COR-L47 (cell line): ENCODE results near the gene GRM6.

Source experiments
- DNase-seq: peaks from one replicate; lab custom pipeline; 2025; lab: John Stamatoyannopoulos, UW

The GRM6 gene

DNA sequence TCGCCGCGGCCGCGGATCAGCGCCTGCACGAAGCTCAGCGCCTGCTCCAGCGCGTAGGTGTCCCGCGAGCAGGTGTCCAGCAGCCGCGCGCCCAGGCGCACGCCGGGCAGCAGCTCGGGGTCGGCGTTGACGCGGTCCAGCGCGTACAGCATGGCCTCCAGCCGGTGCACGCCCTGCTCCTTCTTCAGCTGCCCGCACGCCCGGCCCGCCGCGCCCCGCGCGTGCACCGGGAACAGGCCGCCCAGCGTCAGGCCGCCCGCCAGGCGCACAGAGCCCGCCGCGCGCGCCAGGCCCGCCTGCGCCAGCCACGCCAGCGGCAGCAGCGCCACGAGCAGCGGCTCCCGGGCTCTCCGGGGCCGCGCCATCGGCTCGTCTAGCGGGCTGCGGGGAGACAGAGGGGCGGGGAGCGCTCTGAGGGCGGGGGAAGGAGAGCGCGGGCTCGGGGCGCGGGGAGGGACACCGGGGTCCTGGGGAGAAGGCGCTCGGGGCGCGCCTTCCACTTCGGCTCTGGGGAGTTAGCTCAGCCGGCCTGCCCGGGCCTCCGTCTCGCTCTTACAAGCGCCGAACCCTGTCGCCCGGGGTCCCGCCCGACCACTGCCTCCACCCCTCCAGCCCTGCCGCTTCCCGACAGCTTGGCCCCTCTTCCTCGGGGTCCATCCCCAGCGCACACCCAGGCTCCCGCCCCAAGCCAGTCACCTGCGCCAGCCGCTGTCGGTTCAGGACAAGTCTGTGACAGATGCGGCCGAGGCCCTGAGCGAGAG, at the start of gene GRM6:
TSS of gene GRM6 (minus strand) at position 741 of the 761 bp plus-strand sequence. CDS start at position 365, 376 bp downstream.
- DNase-seq: no peak

DNA sequence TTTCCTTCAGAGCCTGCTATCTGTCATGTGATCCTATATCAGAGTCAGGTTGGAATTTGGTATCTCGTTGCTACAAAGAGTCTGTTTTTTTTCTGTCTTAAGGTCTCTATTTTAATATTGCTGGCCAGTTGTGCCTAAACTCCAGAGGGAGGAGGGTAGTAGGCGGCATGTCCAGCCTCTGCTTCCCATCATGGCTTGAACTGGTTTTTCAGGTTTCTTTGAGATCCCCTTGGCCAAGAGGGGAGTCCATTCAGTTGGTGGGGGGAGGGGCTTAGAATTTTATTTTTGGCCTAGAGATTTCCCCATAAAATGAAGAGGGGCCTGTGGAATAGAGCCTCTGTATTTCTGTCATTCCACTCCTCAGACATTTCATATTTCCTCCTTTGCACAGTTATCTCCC, 49.6 kb upstream of the GRM6 start:
- DNase-seq: no peak

DNA sequence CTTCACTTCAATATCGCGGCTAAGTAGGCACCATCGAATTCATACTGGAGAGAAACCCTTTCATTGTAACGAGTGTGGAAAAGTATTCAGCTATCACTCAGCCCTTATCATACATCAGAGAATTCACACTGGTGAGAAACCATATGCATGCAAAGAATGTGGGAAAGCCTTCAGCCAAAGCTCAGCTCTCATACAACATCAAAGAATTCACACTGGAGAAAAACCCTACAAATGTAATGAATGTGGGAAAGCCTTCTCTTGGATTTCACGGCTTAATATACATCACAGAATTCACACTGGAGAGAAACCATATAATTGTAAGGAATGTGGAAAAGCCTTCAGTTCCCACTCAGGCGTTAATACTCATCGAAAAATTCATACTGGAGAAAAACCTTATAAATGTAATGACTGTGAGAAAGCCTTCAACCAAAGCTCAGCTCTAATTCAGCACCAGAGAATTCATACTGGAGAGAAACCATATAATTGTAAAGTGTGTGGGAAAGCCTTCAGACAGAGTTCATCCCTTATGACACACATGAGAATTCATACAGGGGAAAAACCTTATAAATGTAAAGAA, 38.0 kb upstream of the GRM6 start:
- no peak for DNase-seq

DNA sequence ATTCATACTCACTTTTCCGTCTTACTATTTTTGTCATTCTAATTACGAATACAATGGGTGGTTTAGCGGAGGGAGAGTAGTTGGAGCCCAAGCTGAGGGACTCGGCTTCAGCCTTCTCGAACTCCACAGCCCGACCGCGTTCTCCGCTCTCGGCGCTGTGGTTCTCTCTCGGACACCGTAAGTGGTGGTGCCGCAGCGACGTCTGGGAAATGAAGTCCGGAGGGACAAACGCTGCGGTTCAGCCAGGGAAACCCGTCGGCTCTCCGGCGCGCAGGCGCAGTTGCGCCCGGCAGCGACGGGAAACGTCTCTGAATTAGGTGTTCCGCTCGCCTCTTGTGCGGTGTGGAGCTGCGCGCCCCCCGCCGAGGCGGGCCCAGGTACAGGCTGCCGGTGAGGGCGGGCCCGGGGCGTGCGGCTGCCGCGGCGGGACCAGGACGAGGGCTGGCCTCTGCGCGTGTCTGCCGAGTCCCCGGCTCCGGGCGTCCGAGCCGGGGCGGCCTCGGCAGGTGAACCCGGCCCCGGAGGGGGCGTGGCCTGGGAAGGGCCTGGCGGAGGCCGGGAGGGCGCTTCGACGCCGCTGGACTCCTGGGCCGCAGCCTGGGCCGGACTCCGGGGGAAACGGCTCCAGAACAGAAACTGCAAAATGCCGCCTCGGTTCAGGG, 28.5 kb upstream of the GRM6 start, which contains the start of gene ZNF879:
TSS of gene ZNF879 (plus strand) at position 277 of the 662 bp plus-strand sequence. CDS start 1,201 bp downstream, outside the sequence.
- peak; percentile 16 for DNase-seq

DNA sequence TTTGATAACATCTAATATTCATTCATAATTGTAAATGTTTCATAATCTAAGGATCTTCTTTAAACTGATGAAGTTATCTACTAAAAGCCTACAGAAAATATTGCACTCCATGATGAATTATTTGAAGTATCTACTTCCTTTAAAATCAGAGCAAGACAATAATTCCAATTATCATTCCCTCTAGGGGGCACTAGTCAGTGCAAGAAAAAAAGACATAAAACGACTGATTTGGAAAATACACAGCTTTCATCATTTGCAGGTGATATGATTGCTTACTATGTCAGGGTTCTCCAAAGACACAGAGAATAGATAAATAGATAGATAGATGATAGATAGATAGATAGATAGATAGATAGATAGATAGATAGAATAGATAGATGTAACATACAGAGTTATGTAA, 13.5 kb upstream of the GRM6 start:
- DNase-seq: no peak

DNA sequence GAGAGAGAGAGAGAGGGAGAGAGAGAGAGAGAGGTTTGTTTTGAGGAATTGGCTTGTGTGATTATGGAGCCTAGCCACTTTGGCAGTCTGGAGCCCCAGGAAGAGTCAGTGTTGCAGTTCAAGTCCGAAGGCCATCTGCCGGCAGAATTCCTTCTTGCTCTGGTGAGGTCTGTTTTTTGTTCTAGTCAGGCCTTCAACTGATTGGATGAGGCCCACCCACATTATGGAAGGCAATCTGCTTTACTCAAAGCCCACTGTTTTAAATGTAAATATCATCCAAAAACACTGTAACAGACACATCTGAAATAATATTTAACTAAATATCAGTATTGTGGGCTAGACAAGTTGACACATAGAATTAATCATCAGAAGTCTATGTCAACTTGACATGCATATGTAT, 11.4 kb upstream of the GRM6 start:
- DNase-seq: no peak

DNA sequence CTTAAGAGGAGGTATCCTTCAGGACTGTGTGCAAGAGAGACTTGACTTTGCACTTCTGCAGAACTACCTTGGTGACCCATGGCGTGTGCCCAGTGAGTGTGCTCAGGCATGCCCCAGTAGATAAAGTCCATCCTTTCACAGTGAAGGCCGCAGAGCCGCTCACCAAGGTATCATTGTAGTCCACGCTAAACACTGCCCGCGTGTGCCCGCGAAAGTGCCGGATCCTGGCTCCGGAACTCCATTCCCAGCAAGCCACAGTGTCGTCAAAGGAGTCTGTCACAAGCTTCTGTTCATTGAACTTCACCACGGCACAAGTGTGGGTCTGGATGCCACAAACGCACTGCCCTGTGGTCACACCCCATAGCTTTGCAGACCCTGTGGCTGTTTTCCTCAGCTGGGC, 3.3 kb upstream of the GRM6 start:
- no peak for DNase-seq

DNA sequence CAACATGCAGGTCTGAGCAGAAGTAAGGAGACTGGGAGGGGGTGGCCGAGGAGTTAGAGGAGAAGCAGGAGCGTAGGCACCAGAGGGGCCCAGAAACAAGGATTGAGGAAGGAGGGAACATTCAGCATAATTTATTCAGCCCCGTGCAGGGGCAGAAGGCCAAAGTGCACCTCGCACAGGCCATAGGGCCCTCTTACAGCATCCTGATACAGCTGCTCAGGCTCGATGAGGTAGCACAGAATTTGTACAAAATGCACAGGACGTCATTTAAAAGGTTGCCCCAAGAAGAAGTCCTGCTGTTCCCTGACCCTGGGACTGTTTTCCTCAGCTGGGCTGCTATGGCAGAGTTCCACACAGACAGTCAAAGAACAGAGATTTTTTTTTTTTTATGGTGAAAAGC, 2.1 kb upstream of the GRM6 start:
- no peak for DNase-seq

DNA sequence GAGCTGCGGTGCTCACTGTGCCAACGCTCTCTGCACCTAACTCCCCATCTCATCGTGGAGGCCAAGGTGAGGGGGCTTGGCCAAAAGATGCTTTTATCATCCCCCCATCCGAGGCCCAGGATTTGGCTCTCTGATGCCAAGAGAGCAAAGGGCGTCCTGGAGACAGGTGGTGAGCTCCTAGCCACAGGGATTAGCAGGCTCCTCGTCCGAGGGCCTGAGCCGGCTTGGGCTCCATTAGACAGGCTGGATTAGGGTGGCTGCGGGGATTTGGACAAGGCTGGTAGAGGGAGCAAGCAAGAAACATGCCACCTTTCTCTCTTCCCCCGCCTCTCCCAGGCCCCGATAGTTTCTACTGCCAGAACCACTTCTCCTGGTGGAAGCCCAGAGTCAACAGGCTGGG, 1.0 kb upstream of the GRM6 start:
- no peak for DNase-seq

DNA sequence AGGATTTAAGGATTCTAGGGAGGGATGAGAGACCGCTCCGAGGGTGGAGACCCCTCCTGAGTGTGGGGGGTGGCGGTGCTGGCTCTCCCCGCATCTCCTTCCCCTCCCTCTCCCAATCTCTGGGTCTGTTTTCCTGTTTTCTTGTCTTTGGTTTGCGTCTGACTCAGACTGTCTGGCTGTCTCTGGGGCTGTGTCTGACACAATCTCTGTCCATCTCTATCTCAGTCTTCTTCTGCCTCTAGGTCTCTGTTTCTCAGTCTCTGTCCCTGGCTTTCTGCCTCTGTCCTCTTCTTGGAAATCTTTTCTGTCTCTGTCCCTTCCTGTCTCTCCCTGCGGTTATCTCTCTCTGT, 196 bp upstream of the GRM6 start:
- no peak for DNase-seq

DNA sequence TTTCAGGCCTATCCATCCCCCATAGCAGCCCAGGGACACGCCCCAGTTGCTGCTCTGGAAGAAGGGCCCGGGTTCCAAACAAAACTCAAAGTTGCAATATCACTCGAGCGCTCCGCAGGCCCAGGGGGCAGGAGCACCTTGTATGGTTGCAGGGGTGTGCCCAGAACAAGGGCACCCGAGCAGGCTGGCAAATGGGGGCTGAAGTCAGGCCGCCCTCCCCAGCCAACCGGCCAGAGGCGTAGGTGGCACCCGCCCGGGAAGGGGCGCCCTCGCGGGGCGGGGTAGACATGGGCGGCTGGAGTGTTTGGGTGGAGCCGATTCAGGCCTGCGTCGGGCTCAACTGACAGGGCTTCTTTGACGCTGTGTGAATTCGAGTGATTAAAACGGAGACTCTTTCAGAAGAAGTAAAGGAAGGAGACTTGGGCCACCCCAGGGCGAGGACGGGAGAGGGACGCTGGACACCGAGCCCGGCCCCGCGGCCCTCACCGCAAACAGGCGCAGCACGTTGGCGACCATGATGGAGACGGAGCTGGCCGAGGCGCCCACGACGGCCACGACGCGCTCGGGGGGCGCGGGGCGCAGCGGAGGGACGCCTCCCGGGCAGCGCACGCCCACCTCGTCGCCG, 1.1 kb downstream of the GRM6 start:
- no peak for DNase-seq

DNA sequence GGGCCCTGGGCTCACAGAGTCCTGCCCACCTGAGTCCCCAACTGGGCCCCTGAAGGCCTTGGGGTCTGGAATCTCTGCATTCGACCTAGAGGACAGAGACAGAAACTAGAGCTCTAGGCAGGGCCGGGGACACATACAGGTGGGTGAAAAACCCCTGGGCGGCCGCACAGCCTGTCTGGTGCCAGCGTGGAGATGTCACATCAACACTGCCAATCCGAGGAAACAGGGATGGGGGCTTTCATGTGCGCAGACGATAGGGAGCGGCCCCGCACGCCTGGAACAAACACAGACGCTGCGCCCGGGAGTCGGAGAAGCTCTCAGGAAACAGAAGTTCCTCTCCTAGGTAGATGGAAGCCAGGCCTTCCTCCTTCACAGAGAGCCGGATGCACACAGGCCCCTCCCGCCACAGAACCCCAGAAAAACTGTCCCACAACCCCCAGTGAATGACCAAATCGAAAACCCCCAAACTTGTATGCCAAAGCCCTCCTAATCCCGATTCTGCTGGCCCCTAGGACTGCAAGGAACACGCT, 1.8 kb downstream of the GRM6 start:
- DNase-seq: no peak

DNA sequence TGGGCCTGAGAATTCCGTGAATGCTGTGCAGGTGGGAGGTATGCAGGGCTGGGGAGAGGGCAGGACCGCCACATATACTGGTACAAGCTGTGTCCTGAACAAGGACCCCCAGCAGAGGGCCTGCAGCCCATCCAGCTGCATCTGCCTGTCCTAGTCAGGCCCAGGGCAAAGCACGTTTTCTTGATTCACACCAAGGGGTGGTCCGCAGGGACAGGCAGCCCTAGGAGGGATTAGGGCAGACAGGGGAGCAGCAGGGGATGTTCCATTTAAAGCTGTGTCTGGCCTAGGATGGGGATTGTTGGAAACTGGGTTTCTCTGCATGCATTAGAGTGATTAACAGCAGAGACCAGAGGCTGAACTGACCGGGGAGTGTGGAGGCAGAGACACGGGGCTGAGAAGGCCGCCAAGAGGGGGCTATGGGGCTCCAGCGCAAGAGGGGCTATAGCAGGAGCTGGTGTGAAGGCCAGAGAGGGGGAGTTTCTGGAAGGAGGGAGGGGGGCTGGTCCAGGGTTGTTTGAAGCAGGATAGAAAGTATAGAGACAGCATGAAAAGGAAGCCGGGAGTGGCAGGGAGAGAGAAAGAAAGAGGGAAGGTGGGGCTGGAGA, 2.7 kb downstream of the GRM6 start:
- no peak for DNase-seq

DNA sequence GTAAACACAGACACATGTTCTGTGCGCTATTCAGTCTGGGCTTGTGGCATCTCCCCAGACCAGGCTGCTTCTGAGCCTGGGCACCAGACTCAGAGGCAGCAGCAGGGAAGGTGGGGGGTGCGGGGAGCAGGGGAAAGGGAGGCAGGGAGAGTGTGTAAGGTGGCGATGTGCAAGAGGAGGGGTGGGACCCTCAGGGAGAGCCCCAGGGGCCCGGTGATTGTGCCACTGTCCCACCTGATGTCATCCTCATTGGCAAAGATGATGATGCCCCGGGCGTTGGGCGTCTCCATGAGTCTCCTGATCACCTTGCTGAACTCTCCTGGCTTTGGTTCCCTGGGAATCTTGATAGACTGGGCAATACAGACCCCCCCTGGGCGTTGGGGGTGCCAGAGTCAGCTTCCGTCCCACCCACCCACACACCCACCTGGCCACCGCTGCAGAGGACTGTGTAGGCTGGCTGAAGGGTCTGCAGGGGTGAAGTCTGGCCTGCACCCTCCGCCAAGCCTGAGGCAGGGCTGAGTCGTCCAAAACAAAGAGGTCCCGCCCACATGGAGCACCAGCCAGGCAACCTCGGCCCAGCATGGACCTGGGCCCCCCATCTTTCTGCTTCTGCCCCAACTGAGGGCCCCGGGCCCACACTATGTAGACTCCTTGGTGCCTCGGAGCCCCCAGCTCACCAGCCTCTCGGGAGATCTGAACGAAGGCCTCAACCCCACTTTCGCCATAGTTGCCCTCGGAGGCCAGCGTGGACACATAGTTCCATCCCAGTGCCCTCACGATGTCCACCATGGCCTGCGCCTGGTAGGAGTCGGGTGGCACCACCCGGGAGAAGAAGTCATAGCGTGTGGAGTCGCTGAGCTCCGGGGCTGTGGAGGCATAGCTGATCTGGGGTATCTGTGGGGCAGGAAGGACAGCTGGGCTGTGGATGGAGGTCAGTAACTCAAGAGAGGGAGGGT, 3.7 kb downstream of the GRM6 start:
- no peak for DNase-seq

DNA sequence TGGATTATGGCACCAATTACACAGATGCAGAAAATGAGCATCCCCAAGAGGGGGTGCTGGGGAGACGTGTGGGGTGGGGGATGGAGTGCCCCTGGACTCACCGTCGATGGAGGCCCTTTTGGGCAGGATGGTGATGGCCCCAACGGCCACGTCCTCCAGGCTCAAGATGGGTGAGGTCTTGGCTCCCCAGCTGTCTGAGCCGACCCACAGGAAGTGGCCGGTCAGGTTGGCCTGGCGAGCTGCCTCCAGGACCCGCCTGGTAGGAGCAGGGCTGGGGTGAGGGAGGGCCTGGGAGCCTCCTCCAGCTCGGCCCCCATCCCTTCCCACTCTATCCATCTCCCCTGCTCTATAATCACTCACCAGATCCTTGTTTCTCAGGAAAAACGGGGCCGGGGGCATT, 4.6 kb downstream of the GRM6 start:
- no peak for DNase-seq

DNA sequence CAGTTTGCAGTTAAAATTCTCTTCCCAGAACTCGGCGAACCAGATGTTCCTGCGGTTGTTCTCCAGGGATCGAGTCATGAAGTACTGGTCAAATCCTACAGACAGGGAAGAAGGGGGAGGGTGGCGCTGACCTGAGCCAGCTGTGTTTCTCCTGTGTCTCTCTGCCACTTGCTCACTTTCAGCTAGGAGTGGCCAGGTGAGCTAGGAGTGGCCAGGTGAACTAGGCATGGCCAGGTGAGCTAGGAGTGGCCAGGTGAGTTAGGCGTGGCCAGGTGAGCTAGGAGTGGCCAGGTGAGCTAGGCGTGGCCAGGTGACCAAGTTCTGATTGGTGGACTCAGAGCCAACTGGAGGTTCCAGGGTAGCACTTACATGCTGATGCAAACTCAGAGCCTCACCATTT, 5.8 kb downstream of the GRM6 start:
- DNase-seq: no peak

DNA sequence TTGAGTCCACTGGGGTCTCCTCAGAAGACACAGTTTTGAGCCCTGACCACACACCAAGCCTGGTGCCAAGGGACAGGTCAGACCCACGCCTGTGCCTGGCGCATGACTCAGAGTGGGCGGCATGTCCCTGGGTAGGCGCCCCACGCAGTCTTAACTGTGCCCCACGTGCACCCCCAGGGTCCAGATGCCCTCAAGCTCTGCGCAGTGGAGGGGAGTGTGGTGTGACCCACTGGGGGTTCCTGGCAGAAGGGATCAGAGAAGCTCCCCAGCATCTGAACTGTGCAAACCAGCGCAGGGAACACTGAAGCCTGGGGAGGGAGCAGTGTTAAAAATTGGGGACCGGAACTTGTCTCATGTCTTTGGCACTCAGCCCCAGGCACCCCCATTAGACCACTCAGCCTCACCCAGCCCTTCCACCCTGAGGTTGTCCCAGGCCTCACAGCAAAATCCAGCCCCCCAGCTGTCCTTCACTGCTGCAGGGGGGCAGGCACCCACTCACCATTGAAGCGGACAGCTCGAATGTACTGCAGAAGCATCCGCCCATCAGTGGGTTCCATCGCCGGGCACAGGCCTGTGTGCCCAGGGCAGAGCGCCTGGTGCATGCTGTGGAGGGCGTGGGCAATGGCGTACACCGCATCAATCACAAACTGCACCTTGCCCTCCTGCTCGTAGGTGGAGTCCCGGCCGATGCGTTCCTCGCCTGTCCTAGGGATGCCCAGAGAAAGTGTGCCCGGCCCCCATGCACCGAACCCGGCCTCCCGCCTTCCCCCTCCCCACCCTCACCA, 6.5 kb downstream of the GRM6 start:
- DNase-seq: no peak

DNA sequence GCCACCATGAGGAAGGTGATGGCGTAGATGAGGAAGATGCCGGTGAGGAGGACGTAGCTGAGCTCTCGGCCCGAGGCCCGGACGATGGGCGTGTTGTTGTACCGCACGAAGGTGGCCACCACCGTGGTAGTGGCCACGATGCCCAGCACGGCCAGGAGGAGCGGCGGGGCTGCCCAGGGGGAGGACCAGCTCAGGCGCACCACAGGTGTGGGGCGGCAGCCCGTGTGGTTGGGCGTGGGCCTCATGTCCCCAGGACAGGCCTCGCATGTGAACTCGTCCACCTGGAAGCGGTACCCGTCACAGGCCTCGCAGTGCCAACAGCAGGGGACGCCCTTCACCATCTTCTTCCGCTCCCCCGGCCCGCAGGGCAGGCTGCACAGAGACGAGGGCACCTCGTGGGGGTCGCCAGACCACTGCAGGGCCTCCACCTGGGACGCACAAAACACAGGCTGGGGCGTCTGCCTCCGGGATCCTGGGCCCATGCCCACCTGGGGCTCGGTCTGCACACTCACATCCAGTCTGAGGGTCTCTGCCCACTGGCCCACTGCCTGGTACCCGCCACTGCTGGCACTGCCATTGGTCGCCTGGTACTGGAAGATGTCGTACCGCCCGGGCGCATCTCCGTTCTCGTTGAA, 8.7 kb downstream of the GRM6 start:
- DNase-seq: no peak

DNA sequence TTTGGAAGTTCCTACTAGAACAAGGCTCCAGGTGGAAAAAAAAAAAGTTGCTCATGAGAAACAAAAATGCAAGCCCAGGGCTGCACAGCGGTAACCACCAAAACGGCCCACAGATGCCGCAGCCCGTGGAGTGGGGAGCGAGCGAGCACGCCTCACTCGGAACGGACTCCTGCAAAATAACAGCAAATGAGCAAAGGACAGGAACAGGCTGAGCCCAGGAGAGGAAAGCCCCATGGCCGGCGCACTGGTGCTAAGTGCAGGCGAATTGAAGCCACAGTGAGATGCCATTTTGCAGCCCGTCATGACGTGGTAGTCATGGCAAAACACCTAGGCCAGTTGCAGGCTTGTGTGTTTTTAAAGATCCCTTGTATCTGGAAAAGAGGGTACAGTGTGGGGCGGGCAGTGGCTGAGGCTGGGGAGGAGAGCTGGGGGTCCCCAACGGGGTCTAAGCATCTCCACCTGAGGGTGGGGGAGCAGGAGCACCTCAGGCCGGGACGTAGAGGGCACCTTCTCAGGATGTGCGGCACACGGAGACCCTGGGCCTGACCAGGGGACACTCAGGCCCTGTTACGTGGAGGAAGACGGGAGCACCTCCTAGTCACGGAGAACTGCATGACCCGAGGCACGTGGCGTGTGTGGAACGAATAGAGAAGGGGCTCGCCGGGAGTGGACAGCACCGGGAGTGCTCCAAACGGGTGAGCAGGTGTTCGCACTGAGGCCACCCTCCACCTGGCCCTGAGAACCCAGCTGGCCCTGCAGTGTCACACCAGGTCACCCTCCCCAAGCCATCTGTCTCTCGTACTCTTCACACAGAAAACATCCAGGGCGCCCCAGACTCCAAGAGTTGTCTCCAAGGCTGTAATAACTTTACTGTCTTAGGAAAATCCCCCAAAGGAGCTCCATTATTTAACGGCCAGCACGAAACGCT, 10.7 kb downstream of the GRM6 start:
- no peak for DNase-seq
